DMS114 treated with DMSO at 0.1 percent for 48 hours (cell line): Measurements from ENCODE around the gene C3orf18.

Experiments
- DNase-seq: peaks from one replicate; lab custom pipeline; 2025; ENCODE audit not compliant: unreplicated experiment; lab: John Stamatoyannopoulos, UW

Gene C3orf18

GRCh38 chr3:50567386-50568167, at the start of gene C3orf18:
Gene C3orf18, minus strand, starts transcription at chr3:50567747. Its CDS starts 2,048 bp downstream, at chr3:50565699.
- DNase-seq = peak; percentile 29

- peak; percentile 68 for DNase-seq
Measured at GRCh38 chr3:50616770-50617095, 49.2 kb upstream of the C3orf18 start.

GRCh38 chr3:50616003-50616769, 48.6 kb upstream of the C3orf18 start:
- DNase-seq = peak; percentile 75

- DNase-seq = no peak
Measured at GRCh38 chr3:50615190-50615589, 47.6 kb upstream of the C3orf18 start.

- no peak for DNase-seq
Measured at GRCh38 chr3:50612970-50613846, 45.7 kb upstream of the C3orf18 start.

- no peak for DNase-seq
Measured at GRCh38 chr3:50612234-50612882, 44.8 kb upstream of the C3orf18 start.

- DNase-seq = peak; percentile 76
Measured at GRCh38 chr3:50611464-50612233, 44.1 kb upstream of the C3orf18 start, which contains the start of gene CISH. Gene CISH, minus strand, starts transcription at chr3:50611774. Its CDS starts 124 bp downstream, at chr3:50611650.

GRCh38 chr3:50610992-50611463, 43.5 kb upstream of the C3orf18 start:
- DNase-seq = no peak

- DNase-seq = no peak
Measured at GRCh38 chr3:50610181-50610971, 42.8 kb upstream of the C3orf18 start.

- DNase-seq = no peak
Measured at GRCh38 chr3:50609763-50610085, 42.2 kb upstream of the C3orf18 start.

GRCh38 chr3:50609071-50609762, 41.7 kb upstream of the C3orf18 start:
- DNase-seq = no peak

- no peak for DNase-seq
Measured at GRCh38 chr3:50608278-50608677, 40.7 kb upstream of the C3orf18 start.

- no peak for DNase-seq
Measured at GRCh38 chr3:50607271-50608091, 39.9 kb upstream of the C3orf18 start.

GRCh38 chr3:50606596-50606995, 39.0 kb upstream of the C3orf18 start:
- no peak for DNase-seq

- no peak for DNase-seq
Measured at GRCh38 chr3:50605901-50606326, 38.4 kb upstream of the C3orf18 start.

GRCh38 chr3:50604628-50605588, 37.4 kb upstream of the C3orf18 start:
- no peak for DNase-seq
